ENCODE measurements around the gene NDRG4. TPM values are rescaled to one million over a fixed set of nuclear protein-coding genes. Genes with fewer than 3 reads are reported as not detected.
"Not testable (repeated sequence)": the region's sequence is repeated elsewhere in the genome, so short reads cannot be mapped to it uniquely, and the experiment has no call there.

Gene NDRG4
- total and polyA plus RNA-seq, 9 donors, result 8.5 to 24.6 (median 16.9) TPM

GRCh38 chr16:58475091-58475619, 24.8 kb upstream of the NDRG4 start:
- H3K9me3 ChIP-seq (replicated peaks; ENCODE audit: control insufficient read depth, low read depth, low read length), result no peaks in the 10 kb centered on the region
- H3K36me3 ChIP-seq (ENCODE audit: control insufficient read depth, insufficient read depth, low read length), result no peaks in the 10 kb centered on the region
- H3K27ac ChIP-seq (ENCODE audit: low read length), result peak overlapping the region; percentile 51
- H3K4me1 ChIP-seq (ENCODE audit: control insufficient read depth, insufficient read depth, low read length), result peaks cover 3% of the 10 kb centered on the region
- peaks cover 8% of the 10 kb centered on the region for H3K27me3 ChIP-seq (ENCODE audit: control insufficient read depth, insufficient read depth, low read length)
- no peak overlapping the region for H3K4me3 ChIP-seq (ENCODE audit: low read length)
- DNase-seq, result no peak
- WGBS (ENCODE audit: insufficient coverage), result 65% methylated on average over 3 of the region's 4 CpGs

GRCh38 chr16:58476791-58477190, 23.2 kb upstream of the NDRG4 start:
- H3K27me3 ChIP-seq (ENCODE audit: control insufficient read depth, insufficient read depth, low read length), result peaks cover 8% of the 10 kb centered on the region
- WGBS (ENCODE audit: insufficient coverage), result no CpG with 5 or more reads among the region's 1 CpG
- no peak for DNase-seq
- H3K27ac ChIP-seq (ENCODE audit: low read length), result no peak overlapping the region
- peaks cover 3% of the 10 kb centered on the region for H3K4me1 ChIP-seq (ENCODE audit: control insufficient read depth, insufficient read depth, low read length)
- H3K4me3 ChIP-seq (ENCODE audit: low read length), result no peak overlapping the region
- no peaks in the 10 kb centered on the region for H3K36me3 ChIP-seq (ENCODE audit: control insufficient read depth, insufficient read depth, low read length)
- no peaks in the 10 kb centered on the region for H3K9me3 ChIP-seq (replicated peaks; ENCODE audit: control insufficient read depth, low read depth, low read length)

GRCh38 chr16:58478427-58478826, 21.5 kb upstream of the NDRG4 start:
- Histone ChIP-seq H3K4me3 (ENCODE audit: low read length) (no peak overlapping the region), H3K36me3 (ENCODE audit: control insufficient read depth, insufficient read depth, low read length) (no peaks in the 10 kb centered on the region), H3K4me1 (ENCODE audit: control insufficient read depth, insufficient read depth, low read length) (peaks cover 3% of the 10 kb centered on the region), H3K27ac (ENCODE audit: low read length) (no peak overlapping the region), H3K27me3 (ENCODE audit: control insufficient read depth, insufficient read depth, low read length) (peaks cover 10% of the 10 kb centered on the region), H3K9me3 (replicated peaks; ENCODE audit: control insufficient read depth, low read depth, low read length) (no peaks in the 10 kb centered on the region)
- no peak for DNase-seq
- no CpG with 5 or more reads among the region's 2 CpGs for WGBS (ENCODE audit: insufficient coverage)

GRCh38 chr16:58481226-58481869, 18.6 kb upstream of the NDRG4 start:
- Histone ChIP-seq H3K4me1 (ENCODE audit: control insufficient read depth, insufficient read depth, low read length) (peaks cover 13% of the 10 kb centered on the region), H3K27me3 (ENCODE audit: control insufficient read depth, insufficient read depth, low read length) (peaks cover 4% of the 10 kb centered on the region), H3K9me3 (replicated peaks; ENCODE audit: control insufficient read depth, low read depth, low read length) (no peaks in the 10 kb centered on the region)

GRCh38 chr16:58481931-58482330, 18.0 kb upstream of the NDRG4 start:
- no peak overlapping the region for H3K27ac ChIP-seq (ENCODE audit: low read length)
- peaks cover 4% of the 10 kb centered on the region for H3K27me3 ChIP-seq (ENCODE audit: control insufficient read depth, insufficient read depth, low read length)
- DNase-seq, result no peak
- peaks cover 13% of the 10 kb centered on the region for H3K4me1 ChIP-seq (ENCODE audit: control insufficient read depth, insufficient read depth, low read length)
- no peak overlapping the region for H3K4me3 ChIP-seq (ENCODE audit: low read length)
- WGBS (ENCODE audit: insufficient coverage), result 78% methylated on average over 5 of the region's 8 CpGs
- H3K9me3 ChIP-seq (replicated peaks; ENCODE audit: control insufficient read depth, low read depth, low read length), result no peaks in the 10 kb centered on the region
- no peaks in the 10 kb centered on the region for H3K36me3 ChIP-seq (ENCODE audit: control insufficient read depth, insufficient read depth, low read length)

More at GRCh38 chr16:58481226-58481869, 18.6 kb upstream of the NDRG4 start:
- DNase-seq, result no peak
- 90% methylated on average over 10 of the region's 11 CpGs for WGBS (ENCODE audit: insufficient coverage)
- Histone ChIP-seq H3K27ac (ENCODE audit: low read length) (no peak overlapping the region), H3K4me3 (ENCODE audit: low read length) (no peak overlapping the region), H3K36me3 (ENCODE audit: control insufficient read depth, insufficient read depth, low read length) (no peaks in the 10 kb centered on the region)

- WGBS (ENCODE audit: insufficient coverage), result 29% methylated on average over 3 of the region's 11 CpGs
- Histone ChIP-seq H3K27me3 (ENCODE audit: control insufficient read depth, insufficient read depth, low read length) (peaks cover 2% of the 10 kb centered on the region), H3K36me3 (ENCODE audit: control insufficient read depth, insufficient read depth, low read length) (no peaks in the 10 kb centered on the region), H3K27ac (ENCODE audit: low read length) (peak overlapping the region; percentile 13), H3K4me1 (ENCODE audit: control insufficient read depth, insufficient read depth, low read length) (peaks cover 19% of the 10 kb centered on the region), H3K4me3 (ENCODE audit: low read length) (no peak overlapping the region), H3K9me3 (replicated peaks; ENCODE audit: control insufficient read depth, low read depth, low read length) (no peaks in the 10 kb centered on the region)
- peak; percentile 69 for DNase-seq
These were observed 14.6 kb upstream of the NDRG4 start for GRCh38 chr16:58485184-58485887.

GRCh38 chr16:58487566-58488351, 12.2 kb upstream of the NDRG4 start:
- H3K27ac ChIP-seq (ENCODE audit: low read length), result no peak overlapping the region
- H3K4me1 ChIP-seq (ENCODE audit: control insufficient read depth, insufficient read depth, low read length), result peaks cover 19% of the 10 kb centered on the region
- 11% methylated on average over 41 of the region's 43 CpGs for WGBS (ENCODE audit: insufficient coverage)
- H3K4me3 ChIP-seq (ENCODE audit: low read length), result peak overlapping the region; percentile 39
- no peaks in the 10 kb centered on the region for H3K9me3 ChIP-seq (replicated peaks; ENCODE audit: control insufficient read depth, low read depth, low read length)
- peaks cover 2% of the 10 kb centered on the region for H3K27me3 ChIP-seq (ENCODE audit: control insufficient read depth, insufficient read depth, low read length)
- H3K36me3 ChIP-seq (ENCODE audit: control insufficient read depth, insufficient read depth, low read length), result no peaks in the 10 kb centered on the region
- DNase-seq, result peak; percentile 87

- Histone ChIP-seq H3K27me3 (ENCODE audit: control insufficient read depth, insufficient read depth, low read length) (no peaks in the 10 kb centered on the region), H3K27ac (ENCODE audit: low read length) (no peak overlapping the region), H3K4me3 (ENCODE audit: low read length) (no peak overlapping the region), H3K36me3 (ENCODE audit: control insufficient read depth, insufficient read depth, low read length) (no peaks in the 10 kb centered on the region), H3K4me1 (ENCODE audit: control insufficient read depth, insufficient read depth, low read length) (peaks cover 19% of the 10 kb centered on the region), H3K9me3 (replicated peaks; ENCODE audit: control insufficient read depth, low read depth, low read length) (no peaks in the 10 kb centered on the region)
- WGBS (ENCODE audit: insufficient coverage), result no CpG with 5 or more reads among the region's 3 CpGs
- no peak for DNase-seq
These were observed 11.4 kb upstream of the NDRG4 start for GRCh38 chr16:58488531-58488930.

- Histone ChIP-seq H3K4me3 (ENCODE audit: low read length) (no peak overlapping the region), H3K36me3 (ENCODE audit: control insufficient read depth, insufficient read depth, low read length) (no peaks in the 10 kb centered on the region), H3K9me3 (replicated peaks; ENCODE audit: control insufficient read depth, low read depth, low read length) (no peaks in the 10 kb centered on the region), H3K27ac (ENCODE audit: low read length) (no peak overlapping the region), H3K4me1 (ENCODE audit: control insufficient read depth, insufficient read depth, low read length) (peaks cover 24% of the 10 kb centered on the region), H3K27me3 (ENCODE audit: control insufficient read depth, insufficient read depth, low read length) (no peaks in the 10 kb centered on the region)
- no CpG with 5 or more reads among the region's 4 CpGs for WGBS (ENCODE audit: insufficient coverage)
- DNase-seq, result no peak
These were observed 9.9 kb upstream of the NDRG4 start for GRCh38 chr16:58490065-58490464.

- not testable (repeated sequence) for H3K9me3 ChIP-seq (replicated peaks; ENCODE audit: control insufficient read depth, low read depth, low read length); H3K4me3 ChIP-seq (ENCODE audit: low read length); H3K27ac ChIP-seq (ENCODE audit: low read length); H3K36me3 ChIP-seq (ENCODE audit: control insufficient read depth, insufficient read depth, low read length); DNase-seq; H3K27me3 ChIP-seq (ENCODE audit: control insufficient read depth, insufficient read depth, low read length)
- WGBS (ENCODE audit: insufficient coverage), result 79% methylated on average over 4 of the region's 8 CpGs
- peaks cover 24% of the 10 kb centered on the region for H3K4me1 ChIP-seq (ENCODE audit: control insufficient read depth, insufficient read depth, low read length)
These were observed 9.4 kb upstream of the NDRG4 start for GRCh38 chr16:58490539-58490938.

Data from muscle of leg (tissue), 11 donors.